Panc1 (cell line): ENCODE measurements around the gene SDK1.

Source experiments
- CTCF ChIP-seq: fragments of 450-650 bp; IDR thresholded peaks from 2 replicates; pipeline ENCODE4 v1.5.1; 2017; ENCODE audit warnings: mild to moderate bottlenecking
- POLR2AphosphoS5 ChIP-seq: IDR thresholded peaks from 2 replicates; pipeline ENCODE4 v1.6.1; 2012; ENCODE audit warnings: mild to moderate bottlenecking, low read depth, low read length, moderate library complexity
- SIN3A ChIP-seq: IDR thresholded peaks from 2 replicates; pipeline ENCODE4 v1.6.1; 2012; ENCODE audit warnings: low read depth, mild to moderate bottlenecking, low read length, moderate library complexity, borderline replicate concordance; ENCODE audit not compliant: insufficient read depth
- TF ChIP-seq, protein P1 (sequence below), 2 experiments: IDR thresholded peaks; 2 replicates each; pipeline ENCODE4 v1.6.1; 2011 to 2012; ENCODE audit warnings: low read depth in 2 of 2, control low read depth in 1 of 2, low read length in 1 of 2, mild to moderate bottlenecking in 1 of 2, moderate library complexity in 1 of 2; ENCODE audit not compliant: insufficient read depth in 1 of 2

GRCh38 chr7:4267341-4268039 is 966.4 kb downstream of the SDK1 start:
- TF ChIP-seq CTCF (no peak), POLR2AphosphoS5 (no peak), SIN3A (no peak)
- TF ChIP-seq, protein P1, sequence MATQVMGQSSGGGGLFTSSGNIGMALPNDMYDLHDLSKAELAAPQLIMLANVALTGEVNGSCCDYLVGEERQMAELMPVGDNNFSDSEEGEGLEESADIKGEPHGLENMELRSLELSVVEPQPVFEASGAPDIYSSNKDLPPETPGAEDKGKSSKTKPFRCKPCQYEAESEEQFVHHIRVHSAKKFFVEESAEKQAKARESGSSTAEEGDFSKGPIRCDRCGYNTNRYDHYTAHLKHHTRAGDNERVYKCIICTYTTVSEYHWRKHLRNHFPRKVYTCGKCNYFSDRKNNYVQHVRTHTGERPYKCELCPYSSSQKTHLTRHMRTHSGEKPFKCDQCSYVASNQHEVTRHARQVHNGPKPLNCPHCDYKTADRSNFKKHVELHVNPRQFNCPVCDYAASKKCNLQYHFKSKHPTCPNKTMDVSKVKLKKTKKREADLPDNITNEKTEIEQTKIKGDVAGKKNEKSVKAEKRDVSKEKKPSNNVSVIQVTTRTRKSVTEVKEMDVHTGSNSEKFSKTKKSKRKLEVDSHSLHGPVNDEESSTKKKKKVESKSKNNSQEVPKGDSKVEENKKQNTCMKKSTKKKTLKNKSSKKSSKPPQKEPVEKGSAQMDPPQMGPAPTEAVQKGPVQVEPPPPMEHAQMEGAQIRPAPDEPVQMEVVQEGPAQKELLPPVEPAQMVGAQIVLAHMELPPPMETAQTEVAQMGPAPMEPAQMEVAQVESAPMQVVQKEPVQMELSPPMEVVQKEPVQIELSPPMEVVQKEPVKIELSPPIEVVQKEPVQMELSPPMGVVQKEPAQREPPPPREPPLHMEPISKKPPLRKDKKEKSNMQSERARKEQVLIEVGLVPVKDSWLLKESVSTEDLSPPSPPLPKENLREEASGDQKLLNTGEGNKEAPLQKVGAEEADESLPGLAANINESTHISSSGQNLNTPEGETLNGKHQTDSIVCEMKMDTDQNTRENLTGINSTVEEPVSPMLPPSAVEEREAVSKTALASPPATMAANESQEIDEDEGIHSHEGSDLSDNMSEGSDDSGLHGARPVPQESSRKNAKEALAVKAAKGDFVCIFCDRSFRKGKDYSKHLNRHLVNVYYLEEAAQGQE (IDR thresholded peaks at IDR 0.05; ENCODE audit: insufficient read depth in 1 of 2, low read depth in 2 of 2, low read length in 1 of 2): no peak
